WTC11 (cell line): ENCODE measurements around the gene FAM13A. TPM values are rescaled to one million over a fixed set of nuclear protein-coding genes. Genes with fewer than 3 reads are reported as not detected.

Experiments
- ATAC-seq: fragments of 200-7000 bp; cut with Tn5 transposase; 2 replicates; pipeline ENCODE4 v1.10.0; 2021; ENCODE audit warnings: mild to moderate bottlenecking, moderate library complexity
- CTCF ChIA-PET: fragments of 300-600 bp; sonication (Branson Sonifier 250); formaldehyde crosslinking; loops from one replicate; lab custom pipeline; 2021; ENCODE audit warnings: antibody characterized with exemption; lab: Charles Lee
- POLR2A ChIA-PET: fragments of 350-600 bp; sonication (Branson Sonifier 250); formaldehyde crosslinking; loops from one replicate; lab custom pipeline; 2021; ENCODE audit warnings: antibody characterized with exemption; lab: Charles Lee
- DNase-seq: peaks from one replicate; pipeline ENCODE4 v3.0.0; 2021; ENCODE audit warnings: low spot score
- H3K27ac Mint-ChIP-seq: 2 replicates; pipeline ENCODE4 v1.8.0; 2021; ENCODE audit warnings: mixed read lengths
- H3K27me3 Mint-ChIP-seq: 2 replicates; pipeline ENCODE4 v1.8.0; 2021; ENCODE audit warnings: low read depth, mild to moderate bottlenecking, moderate library complexity, mixed read lengths
- H3K36me3 Mint-ChIP-seq: 2 replicates; pipeline ENCODE4 v1.8.0; 2021; ENCODE audit warnings: mixed read lengths
- H3K4me1 Mint-ChIP-seq: 2 replicates; pipeline ENCODE4 v1.8.0; 2022; ENCODE audit warnings: mixed read lengths
- H3K4me3 Mint-ChIP-seq: 2 replicates; pipeline ENCODE4 v1.8.0; 2021; ENCODE audit warnings: mild to moderate bottlenecking, moderate library complexity, mixed read lengths
- H3K9me3 Mint-ChIP-seq: 2 replicates; pipeline ENCODE4 v1.8.0; 2021; ENCODE audit warnings: mixed read lengths
- CBFB ChIP-seq: sonication (generic); formaldehyde crosslinking; IDR thresholded peaks from 2 replicates; pipeline ENCODE4 v1.8.1; 2022; ENCODE audit warnings: mild to moderate bottlenecking, low read depth, missing genetic modification reagents
- CREB1 ChIP-seq: sonication (generic); formaldehyde crosslinking; IDR thresholded peaks from 2 replicates; pipeline ENCODE4 v1.8.0; 2023; ENCODE audit warnings: mild to moderate bottlenecking, missing genetic modification reagents
- EMX1 ChIP-seq: fragments of 250-450 bp; sonication (Bioruptor Pico); IDR thresholded peaks from 2 replicates; pipeline ENCODE4 v1.8.0; 2021; ENCODE audit warnings: mild to moderate bottlenecking
- GRHL2 ChIP-seq: fragments of 250-450 bp; sonication (Bioruptor Pico); IDR thresholded peaks from 2 replicates; pipeline ENCODE4 v1.8.0; 2022; ENCODE audit warnings: mild to moderate bottlenecking, moderate library complexity; ENCODE audit not compliant: insufficient replicate concordance, severe bottlenecking
- GTF2I ChIP-seq: fragments of 250-450 bp; sonication (Bioruptor Pico); conservative IDR thresholded peaks from 2 replicates; pipeline ENCODE4 v1.4.0; 2021; ENCODE audit warnings: mild to moderate bottlenecking
- NFATC4 ChIP-seq: fragments of 250-450 bp; sonication (Bioruptor Pico); IDR thresholded peaks from 2 replicates; pipeline ENCODE4 v1.9.0; 2021; ENCODE audit warnings: mild to moderate bottlenecking
- NR3C1 ChIP-seq: sonication (generic); formaldehyde crosslinking; conservative IDR thresholded peaks from 2 replicates; pipeline ENCODE4 v1.8.1; 2023; ENCODE audit warnings: low read depth, mild to moderate bottlenecking, missing genetic modification reagents
- SP1 ChIP-seq: sonication (generic); formaldehyde crosslinking; conservative IDR thresholded peaks from 2 replicates; pipeline ENCODE4 v1.8.1; 2022; ENCODE audit warnings: missing genetic modification reagents
- TP53 ChIP-seq: sonication (generic); formaldehyde crosslinking; IDR thresholded peaks from 2 replicates; pipeline ENCODE4 v1.8.1; 2023; ENCODE audit warnings: mild to moderate bottlenecking, missing genetic modification reagents
- ZBTB21 ChIP-seq: sonication (generic); formaldehyde crosslinking; IDR thresholded peaks from 2 replicates; pipeline ENCODE4 v1.8.1; 2023; ENCODE audit warnings: mild to moderate bottlenecking, missing genetic modification reagents, borderline replicate concordance
- ZNF219 ChIP-seq: sonication (generic); formaldehyde crosslinking; IDR thresholded peaks from 2 replicates; pipeline ENCODE4 v1.8.0; 2023; ENCODE audit warnings: missing genetic modification reagents, mild to moderate bottlenecking, borderline replicate concordance
- ZNF263 ChIP-seq: sonication (generic); formaldehyde crosslinking; IDR thresholded peaks from 2 replicates; pipeline ENCODE4 v1.8.1; 2022; ENCODE audit warnings: low read depth, mild to moderate bottlenecking, moderate library complexity, missing genetic modification reagents
- ZNF317 ChIP-seq: sonication (generic); formaldehyde crosslinking; IDR thresholded peaks from 2 replicates; pipeline ENCODE4 v1.8.1; 2023; ENCODE audit warnings: low read depth, mild to moderate bottlenecking, moderate library complexity, missing genetic modification reagents, borderline replicate concordance
- ZNF416 ChIP-seq: fragments of 250-450 bp; sonication (Bioruptor Pico); IDR thresholded peaks from 2 replicates; pipeline ENCODE4 v1.9.0; 2021; ENCODE audit warnings: mild to moderate bottlenecking, inconsistent platforms
- ZNF423 ChIP-seq: fragments of 250-450 bp; sonication (Bioruptor Pico); IDR thresholded peaks from 2 replicates; pipeline ENCODE4 v2.1.2; 2022; ENCODE audit warnings: mild to moderate bottlenecking, moderate library complexity
- total RNA-seq: library from RNA; stranded (reverse); gene quantifications from 3 replicates; pipeline ENCODE4 v1.2.3, GENCODE V29; 2021
- TF ChIP-seq, protein P1 (sequence below): sonication (generic); formaldehyde crosslinking; IDR thresholded peaks from 2 replicates; pipeline ENCODE4 v1.8.1; 2022; ENCODE audit warnings: low read depth, missing genetic modification reagents, borderline replicate concordance
- TF ChIP-seq, protein P2 (sequence below): fragments of 250-450 bp; sonication (Bioruptor Pico); conservative IDR thresholded peaks from 2 replicates; pipeline ENCODE4 v1.9.0; 2021; ENCODE audit warnings: mild to moderate bottlenecking
- TF ChIP-seq, protein P3 (sequence below): sonication (generic); formaldehyde crosslinking; IDR thresholded peaks from 2 replicates; pipeline ENCODE4 v1.8.0; 2022; ENCODE audit warnings: mild to moderate bottlenecking, missing genetic modification reagents
- TF ChIP-seq, protein P4 (sequence below): sonication (generic); formaldehyde crosslinking; conservative IDR thresholded peaks from 2 replicates; pipeline ENCODE4 v1.8.1; 2023; ENCODE audit warnings: mild to moderate bottlenecking, low read depth, missing genetic modification reagents, moderate library complexity
- TF ChIP-seq, protein P5 (sequence below): sonication (generic); formaldehyde crosslinking; IDR thresholded peaks from 2 replicates; pipeline ENCODE4 v1.8.1; 2023; ENCODE audit warnings: mild to moderate bottlenecking, missing genetic modification reagents, borderline replicate concordance
- TF ChIP-seq, protein P6 (sequence below): sonication (generic); formaldehyde crosslinking; IDR thresholded peaks from 2 replicates; pipeline ENCODE4 v1.8.1; 2023; ENCODE audit warnings: mild to moderate bottlenecking, missing genetic modification reagents, moderate library complexity

FAM13A gene
- total RNA-seq, 1 experiment from 2014 or later, result 14.6 TPM

DNA sequence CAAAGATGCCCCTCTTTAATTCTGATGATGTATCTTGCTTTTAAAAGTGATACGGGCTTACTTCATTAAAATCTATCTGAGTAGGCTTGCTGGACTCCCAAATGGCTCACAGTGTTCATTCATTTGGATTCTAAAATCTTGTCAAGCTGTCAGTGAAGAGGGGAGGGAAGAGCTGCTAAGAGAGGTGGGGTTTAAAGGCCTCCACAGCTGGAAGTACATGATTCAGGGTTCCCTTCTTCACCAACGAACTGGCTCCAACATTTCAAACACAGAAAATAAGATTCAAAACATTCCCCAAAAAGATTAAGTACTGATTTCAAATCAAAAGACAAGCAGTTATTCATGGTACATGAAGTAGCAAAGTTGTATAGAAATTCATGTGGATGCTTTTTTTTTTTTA, 226.4 kb downstream of the FAM13A start:
- ChIA-PET CTCF (no interaction called here), POLR2A (no interaction called here)
- ATAC-seq (no peak), DNase-seq (no peak)
- no peak overlapping the region for H3K27ac Mint-ChIP-seq
- 0 out of 2 replicates have a peak, but pooled peaks cover 2% of the 10 kb centered on the region for H3K36me3 Mint-ChIP-seq
- no peaks in the 10 kb centered on the region for H3K27me3 Mint-ChIP-seq
- 0 out of 2 replicates have a peak, but pooled peaks cover 6% of the 10 kb centered on the region for H3K9me3 Mint-ChIP-seq
- H3K4me3 Mint-ChIP-seq, result no peak overlapping the region
- no peak for TF ChIP-seq ZNF219 (CRISPR knock-in tag)
- TF ChIP-seq, protein P1, sequence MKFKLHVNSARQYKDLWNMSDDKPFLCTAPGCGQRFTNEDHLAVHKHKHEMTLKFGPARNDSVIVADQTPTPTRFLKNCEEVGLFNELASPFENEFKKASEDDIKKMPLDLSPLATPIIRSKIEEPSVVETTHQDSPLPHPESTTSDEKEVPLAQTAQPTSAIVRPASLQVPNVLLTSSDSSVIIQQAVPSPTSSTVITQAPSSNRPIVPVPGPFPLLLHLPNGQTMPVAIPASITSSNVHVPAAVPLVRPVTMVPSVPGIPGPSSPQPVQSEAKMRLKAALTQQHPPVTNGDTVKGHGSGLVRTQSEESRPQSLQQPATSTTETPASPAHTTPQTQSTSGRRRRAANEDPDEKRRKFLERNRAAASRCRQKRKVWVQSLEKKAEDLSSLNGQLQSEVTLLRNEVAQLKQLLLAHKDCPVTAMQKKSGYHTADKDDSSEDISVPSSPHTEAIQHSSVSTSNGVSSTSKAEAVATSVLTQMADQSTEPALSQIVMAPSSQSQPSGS (CRISPR knock-in tag), result no peak
- no peak for TF ChIP-seq TP53 (CRISPR knock-in tag)
- no peaks in the 10 kb centered on the region for H3K4me1 Mint-ChIP-seq

DNA sequence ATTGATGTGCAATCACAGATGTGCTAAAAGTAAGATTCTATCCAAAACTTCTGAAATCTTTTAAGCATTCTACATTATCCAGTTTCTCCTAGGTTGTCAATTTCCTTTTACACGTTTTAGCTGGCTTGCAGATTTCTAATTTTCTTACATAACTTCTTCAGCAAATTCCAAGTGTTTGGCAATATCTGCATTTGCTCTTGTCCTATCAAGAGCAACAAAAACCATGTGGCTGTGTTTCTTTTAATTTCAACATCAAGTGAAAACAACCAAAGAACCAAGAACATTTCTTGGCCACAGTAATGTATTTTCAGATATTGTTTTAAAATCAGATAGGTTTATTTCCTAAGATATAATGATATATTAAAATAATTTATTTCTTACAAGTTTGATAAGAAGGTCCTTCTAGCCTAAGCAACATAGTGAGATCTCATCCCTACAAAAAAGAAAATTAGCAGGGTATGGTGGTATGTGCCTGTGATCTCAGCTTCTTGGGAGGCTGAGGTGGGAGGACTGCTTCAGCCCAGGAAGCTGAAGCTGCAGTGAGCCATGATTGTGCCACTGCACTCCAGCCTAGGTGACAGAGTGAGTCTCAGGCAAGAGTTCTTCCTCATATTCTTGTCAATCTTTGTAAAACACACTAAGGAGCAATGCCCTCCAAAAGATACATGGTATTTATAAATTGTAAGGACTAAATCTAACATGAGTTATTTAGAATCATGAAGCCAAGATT, 228.0 kb downstream of the FAM13A start:
- no peak for ATAC-seq
- Mint-ChIP-seq H3K27me3 (no peaks in the 10 kb centered on the region), H3K36me3 (no peaks in the 10 kb centered on the region), H3K9me3 (no peaks in the 10 kb centered on the region), H3K27ac (no peak overlapping the region), H3K4me1 (peaks cover 2% of the 10 kb centered on the region; the same call in 1 of the 2 replicates), H3K4me3 (no peak overlapping the region)
- no peak for TF ChIP-seq ZNF317
- TF ChIP-seq, protein P2, sequence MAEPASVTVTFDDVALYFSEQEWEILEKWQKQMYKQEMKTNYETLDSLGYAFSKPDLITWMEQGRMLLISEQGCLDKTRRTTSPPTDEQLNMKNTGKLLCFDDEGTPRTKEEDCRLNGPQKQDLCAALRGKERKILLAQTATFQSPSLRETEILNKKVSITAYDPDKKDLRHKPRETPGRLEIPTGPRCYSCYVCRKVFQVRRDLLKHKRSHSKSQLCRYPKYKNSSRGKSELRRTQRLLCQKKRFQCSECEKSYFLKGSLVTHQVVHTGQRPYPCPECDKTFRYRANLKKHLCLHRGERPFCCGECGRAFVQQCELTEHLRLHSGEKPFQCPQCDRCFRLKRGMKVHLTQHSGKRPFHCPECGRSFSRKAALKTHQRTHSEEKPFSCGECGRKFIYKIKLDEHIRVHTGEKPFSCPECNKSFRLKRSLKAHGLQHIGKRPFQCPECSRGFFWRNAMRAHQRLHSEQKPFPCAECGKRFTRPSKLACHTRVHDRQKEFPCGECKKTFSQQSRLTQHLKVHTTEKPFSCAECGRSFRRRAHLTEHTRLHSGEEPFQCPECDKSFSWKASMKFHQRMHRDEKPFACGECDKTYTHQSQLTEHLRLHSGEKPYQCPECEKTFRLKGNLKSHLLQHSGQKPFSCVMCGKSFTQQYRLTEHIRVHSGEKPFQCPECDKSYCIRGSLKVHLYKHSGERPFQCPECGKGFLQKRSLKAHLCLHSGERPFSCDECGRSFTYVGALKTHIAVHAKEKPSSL (CRISPR knock-in tag), result no peak
- TF ChIP-seq, protein P3, sequence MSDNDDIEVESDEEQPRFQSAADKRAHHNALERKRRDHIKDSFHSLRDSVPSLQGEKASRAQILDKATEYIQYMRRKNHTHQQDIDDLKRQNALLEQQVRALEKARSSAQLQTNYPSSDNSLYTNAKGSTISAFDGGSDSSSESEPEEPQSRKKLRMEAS (CRISPR knock-in tag), result no peak
- no peak for TF ChIP-seq ZBTB21 (CRISPR knock-in tag)
- no peak for TF ChIP-seq SP1 (CRISPR knock-in tag)
- no peak for TF ChIP-seq GTF2I
- TF ChIP-seq NFATC4 (CRISPR knock-in tag), result no peak
- TF ChIP-seq CBFB (CRISPR knock-in tag), result no peak
- no peak for TF ChIP-seq ZNF423 (CRISPR knock-in tag)
- no peak for TF ChIP-seq NR3C1 (CRISPR knock-in tag)
- no peak for TF ChIP-seq ZNF263 (CRISPR knock-in tag)
- no peak for TF ChIP-seq EMX1
- TF ChIP-seq, protein P4, sequence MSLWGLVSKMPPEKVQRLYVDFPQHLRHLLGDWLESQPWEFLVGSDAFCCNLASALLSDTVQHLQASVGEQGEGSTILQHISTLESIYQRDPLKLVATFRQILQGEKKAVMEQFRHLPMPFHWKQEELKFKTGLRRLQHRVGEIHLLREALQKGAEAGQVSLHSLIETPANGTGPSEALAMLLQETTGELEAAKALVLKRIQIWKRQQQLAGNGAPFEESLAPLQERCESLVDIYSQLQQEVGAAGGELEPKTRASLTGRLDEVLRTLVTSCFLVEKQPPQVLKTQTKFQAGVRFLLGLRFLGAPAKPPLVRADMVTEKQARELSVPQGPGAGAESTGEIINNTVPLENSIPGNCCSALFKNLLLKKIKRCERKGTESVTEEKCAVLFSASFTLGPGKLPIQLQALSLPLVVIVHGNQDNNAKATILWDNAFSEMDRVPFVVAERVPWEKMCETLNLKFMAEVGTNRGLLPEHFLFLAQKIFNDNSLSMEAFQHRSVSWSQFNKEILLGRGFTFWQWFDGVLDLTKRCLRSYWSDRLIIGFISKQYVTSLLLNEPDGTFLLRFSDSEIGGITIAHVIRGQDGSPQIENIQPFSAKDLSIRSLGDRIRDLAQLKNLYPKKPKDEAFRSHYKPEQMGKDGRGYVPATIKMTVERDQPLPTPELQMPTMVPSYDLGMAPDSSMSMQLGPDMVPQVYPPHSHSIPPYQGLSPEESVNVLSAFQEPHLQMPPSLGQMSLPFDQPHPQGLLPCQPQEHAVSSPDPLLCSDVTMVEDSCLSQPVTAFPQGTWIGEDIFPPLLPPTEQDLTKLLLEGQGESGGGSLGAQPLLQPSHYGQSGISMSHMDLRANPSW (CRISPR knock-in tag), result no peak
- ChIA-PET CTCF (no interaction called here), POLR2A (no interaction called here)
- DNase-seq, result no peak

DNA sequence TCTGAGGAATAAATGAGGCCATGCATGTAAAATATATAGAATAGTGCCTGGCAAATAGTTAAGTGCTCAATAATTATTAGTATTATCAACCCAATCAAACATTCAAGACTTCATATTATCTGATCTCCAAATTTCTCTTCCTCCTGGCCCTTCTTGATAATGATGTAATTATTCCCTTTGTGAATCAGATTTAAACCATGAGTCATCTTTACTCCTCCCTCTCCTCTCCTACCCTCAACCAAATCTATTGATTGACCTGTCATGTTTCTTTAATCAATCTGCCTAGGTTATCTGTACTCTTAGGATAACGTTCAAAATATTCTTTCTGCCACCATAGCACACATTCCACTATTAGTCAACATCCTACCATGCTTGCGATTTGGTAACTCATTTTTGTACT, 229.5 kb downstream of the FAM13A start:
- no peaks in the 10 kb centered on the region for H3K9me3 Mint-ChIP-seq
- H3K27ac Mint-ChIP-seq, result no peak overlapping the region
- DNase-seq (no peak), ATAC-seq (no peak)
- H3K4me1 Mint-ChIP-seq, result peaks cover 12% of the 10 kb centered on the region
- H3K4me3 Mint-ChIP-seq, result no peak overlapping the region
- no peaks in the 10 kb centered on the region for H3K36me3 Mint-ChIP-seq
- POLR2A ChIA-PET, result no interaction called here
- H3K27me3 Mint-ChIP-seq, result no peaks in the 10 kb centered on the region
- CTCF ChIA-PET, result no interaction called here
- no peak for TF ChIP-seq ZNF317
- no peak for TF ChIP-seq ZNF423 (CRISPR knock-in tag)
- no peak for TF ChIP-seq TP53 (CRISPR knock-in tag)
- TF ChIP-seq GRHL2, result no peak
- no peak for TF ChIP-seq ZNF416
- TF ChIP-seq CREB1 (CRISPR knock-in tag), result no peak
- TF ChIP-seq, protein P5, sequence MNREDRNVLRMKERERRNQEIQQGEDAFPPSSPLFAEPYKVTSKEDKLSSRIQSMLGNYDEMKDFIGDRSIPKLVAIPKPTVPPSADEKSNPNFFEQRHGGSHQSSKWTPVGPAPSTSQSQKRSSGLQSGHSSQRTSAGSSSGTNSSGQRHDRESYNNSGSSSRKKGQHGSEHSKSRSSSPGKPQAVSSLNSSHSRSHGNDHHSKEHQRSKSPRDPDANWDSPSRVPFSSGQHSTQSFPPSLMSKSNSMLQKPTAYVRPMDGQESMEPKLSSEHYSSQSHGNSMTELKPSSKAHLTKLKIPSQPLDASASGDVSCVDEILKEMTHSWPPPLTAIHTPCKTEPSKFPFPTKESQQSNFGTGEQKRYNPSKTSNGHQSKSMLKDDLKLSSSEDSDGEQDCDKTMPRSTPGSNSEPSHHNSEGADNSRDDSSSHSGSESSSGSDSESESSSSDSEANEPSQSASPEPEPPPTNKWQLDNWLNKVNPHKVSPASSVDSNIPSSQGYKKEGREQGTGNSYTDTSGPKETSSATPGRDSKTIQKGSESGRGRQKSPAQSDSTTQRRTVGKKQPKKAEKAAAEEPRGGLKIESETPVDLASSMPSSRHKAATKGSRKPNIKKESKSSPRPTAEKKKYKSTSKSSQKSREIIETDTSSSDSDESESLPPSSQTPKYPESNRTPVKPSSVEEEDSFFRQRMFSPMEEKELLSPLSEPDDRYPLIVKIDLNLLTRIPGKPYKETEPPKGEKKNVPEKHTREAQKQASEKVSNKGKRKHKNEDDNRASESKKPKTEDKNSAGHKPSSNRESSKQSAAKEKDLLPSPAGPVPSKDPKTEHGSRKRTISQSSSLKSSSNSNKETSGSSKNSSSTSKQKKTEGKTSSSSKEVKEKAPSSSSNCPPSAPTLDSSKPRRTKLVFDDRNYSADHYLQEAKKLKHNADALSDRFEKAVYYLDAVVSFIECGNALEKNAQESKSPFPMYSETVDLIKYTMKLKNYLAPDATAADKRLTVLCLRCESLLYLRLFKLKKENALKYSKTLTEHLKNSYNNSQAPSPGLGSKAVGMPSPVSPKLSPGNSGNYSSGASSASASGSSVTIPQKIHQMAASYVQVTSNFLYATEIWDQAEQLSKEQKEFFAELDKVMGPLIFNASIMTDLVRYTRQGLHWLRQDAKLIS, result no peak
- TF ChIP-seq, protein P6, sequence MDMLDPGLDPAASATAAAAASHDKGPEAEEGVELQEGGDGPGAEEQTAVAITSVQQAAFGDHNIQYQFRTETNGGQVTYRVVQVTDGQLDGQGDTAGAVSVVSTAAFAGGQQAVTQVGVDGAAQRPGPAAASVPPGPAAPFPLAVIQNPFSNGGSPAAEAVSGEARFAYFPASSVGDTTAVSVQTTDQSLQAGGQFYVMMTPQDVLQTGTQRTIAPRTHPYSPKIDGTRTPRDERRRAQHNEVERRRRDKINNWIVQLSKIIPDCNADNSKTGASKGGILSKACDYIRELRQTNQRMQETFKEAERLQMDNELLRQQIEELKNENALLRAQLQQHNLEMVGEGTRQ, result no peak
